WTC11 (cell line): ENCODE measurements around the gene KCNC4. TPM values are rescaled to one million over a fixed set of nuclear protein-coding genes. Genes with fewer than 3 reads are reported as not detected.

ENCODE experiments used
- ATAC-seq: fragments of 200-7000 bp; cut with Tn5 transposase; 2 replicates; pipeline ENCODE4 v1.10.0; 2021; ENCODE audit warnings: mild to moderate bottlenecking, moderate library complexity
- CTCF ChIA-PET: fragments of 300-600 bp; sonication (Branson Sonifier 250); formaldehyde crosslinking; loops from one replicate; lab custom pipeline; 2021; ENCODE audit warnings: antibody characterized with exemption; lab: Charles Lee
- POLR2A ChIA-PET: fragments of 350-600 bp; sonication (Branson Sonifier 250); formaldehyde crosslinking; loops from one replicate; lab custom pipeline; 2021; ENCODE audit warnings: antibody characterized with exemption; lab: Charles Lee
- DNase-seq: peaks from one replicate; pipeline ENCODE4 v3.0.0; 2021; ENCODE audit warnings: low spot score
- H3K27ac Mint-ChIP-seq: 2 replicates; pipeline ENCODE4 v1.8.0; 2021; ENCODE audit warnings: mixed read lengths
- H3K27me3 Mint-ChIP-seq: 2 replicates; pipeline ENCODE4 v1.8.0; 2021; ENCODE audit warnings: low read depth, mild to moderate bottlenecking, moderate library complexity, mixed read lengths
- H3K36me3 Mint-ChIP-seq: 2 replicates; pipeline ENCODE4 v1.8.0; 2021; ENCODE audit warnings: mixed read lengths
- H3K4me1 Mint-ChIP-seq: 2 replicates; pipeline ENCODE4 v1.8.0; 2022; ENCODE audit warnings: mixed read lengths
- H3K4me3 Mint-ChIP-seq: 2 replicates; pipeline ENCODE4 v1.8.0; 2021; ENCODE audit warnings: mild to moderate bottlenecking, moderate library complexity, mixed read lengths
- H3K9me3 Mint-ChIP-seq: 2 replicates; pipeline ENCODE4 v1.8.0; 2021; ENCODE audit warnings: mixed read lengths
- ELF4 ChIP-seq: sonication (generic); formaldehyde crosslinking; IDR thresholded peaks from 2 replicates; pipeline ENCODE4 v1.8.1; 2022; ENCODE audit warnings: low read depth, mild to moderate bottlenecking, moderate library complexity, missing genetic modification reagents
- ESRRA ChIP-seq: sonication (generic); formaldehyde crosslinking; IDR thresholded peaks from 2 replicates; pipeline ENCODE4 v1.8.1; 2022; ENCODE audit warnings: mild to moderate bottlenecking, missing genetic modification reagents, borderline replicate concordance
- MXD4 ChIP-seq: fragments of 250-450 bp; sonication (Bioruptor Pico); IDR thresholded peaks from 2 replicates; pipeline ENCODE4 v1.8.0; 2021; ENCODE audit warnings: mild to moderate bottlenecking, moderate library complexity, borderline replicate concordance
- MYBL2 ChIP-seq: sonication (generic); formaldehyde crosslinking; IDR thresholded peaks from 2 replicates; pipeline ENCODE4 v1.8.1; 2023; ENCODE audit warnings: mild to moderate bottlenecking, moderate library complexity, missing genetic modification reagents
- SMAD3 ChIP-seq: sonication (generic); formaldehyde crosslinking; IDR thresholded peaks from 2 replicates; pipeline ENCODE4 v1.8.0; 2022; ENCODE audit warnings: missing genetic modification reagents, mild to moderate bottlenecking, borderline replicate concordance
- SMAD4 ChIP-seq: sonication (generic); formaldehyde crosslinking; IDR thresholded peaks from 2 replicates; pipeline ENCODE4 v1.8.0; 2022; ENCODE audit warnings: mild to moderate bottlenecking, missing genetic modification reagents
- SP1 ChIP-seq: sonication (generic); formaldehyde crosslinking; conservative IDR thresholded peaks from 2 replicates; pipeline ENCODE4 v1.8.1; 2022; ENCODE audit warnings: missing genetic modification reagents
- TEAD4 ChIP-seq: sonication (generic); formaldehyde crosslinking; IDR thresholded peaks from 2 replicates; pipeline ENCODE4 v1.8.0; 2022; ENCODE audit warnings: mild to moderate bottlenecking, missing genetic modification reagents
- ZNF219 ChIP-seq: sonication (generic); formaldehyde crosslinking; IDR thresholded peaks from 2 replicates; pipeline ENCODE4 v1.8.0; 2023; ENCODE audit warnings: missing genetic modification reagents, mild to moderate bottlenecking, borderline replicate concordance
- ZNF263 ChIP-seq: sonication (generic); formaldehyde crosslinking; IDR thresholded peaks from 2 replicates; pipeline ENCODE4 v1.8.1; 2022; ENCODE audit warnings: low read depth, mild to moderate bottlenecking, moderate library complexity, missing genetic modification reagents
- ZNF416 ChIP-seq: fragments of 250-450 bp; sonication (Bioruptor Pico); IDR thresholded peaks from 2 replicates; pipeline ENCODE4 v1.9.0; 2021; ENCODE audit warnings: mild to moderate bottlenecking, inconsistent platforms
- total RNA-seq: library from RNA; stranded (reverse); gene quantifications from 3 replicates; pipeline ENCODE4 v1.2.3, GENCODE V29; 2021
- TF ChIP-seq, protein P1 (sequence below): sonication (generic); formaldehyde crosslinking; IDR thresholded peaks from 2 replicates; pipeline ENCODE4 v1.8.1; 2022; ENCODE audit warnings: missing genetic modification reagents, borderline replicate concordance
- TF ChIP-seq, protein P2 (sequence below): fragments of 250-450 bp; sonication (Bioruptor Pico); IDR thresholded peaks from 2 replicates; pipeline ENCODE4 v1.9.0; 2021; ENCODE audit warnings: mild to moderate bottlenecking
- TF ChIP-seq, protein P3 (sequence below): fragments of 250-450 bp; sonication (Bioruptor Pico); IDR thresholded peaks from 2 replicates; pipeline ENCODE4 v1.8.0; 2021; ENCODE audit warnings: mild to moderate bottlenecking
- TF ChIP-seq, protein P4 (sequence below): sonication (generic); formaldehyde crosslinking; IDR thresholded peaks from 2 replicates; pipeline ENCODE4 v1.8.0; 2022; ENCODE audit warnings: mild to moderate bottlenecking, missing genetic modification reagents
- TF ChIP-seq, protein P5 (sequence below): sonication (generic); formaldehyde crosslinking; IDR thresholded peaks from 2 replicates; pipeline ENCODE4 v1.8.1; 2022; ENCODE audit warnings: low read depth, mild to moderate bottlenecking, moderate library complexity, missing genetic modification reagents, borderline replicate concordance
- TF ChIP-seq, protein P6 (sequence below): sonication (generic); formaldehyde crosslinking; conservative IDR thresholded peaks from 2 replicates; pipeline ENCODE4 v1.8.1; 2022; ENCODE audit warnings: mild to moderate bottlenecking, missing genetic modification reagents
- TF ChIP-seq, protein P7 (sequence below): fragments of 250-450 bp; sonication (Bioruptor Pico); IDR thresholded peaks from 2 replicates; pipeline ENCODE4 v1.9.0; 2021; ENCODE audit warnings: moderate library complexity, mild to moderate bottlenecking, inconsistent platforms, borderline replicate concordance
- TF ChIP-seq, protein P8 (sequence below): sonication (generic); formaldehyde crosslinking; IDR thresholded peaks from 2 replicates; pipeline ENCODE4 v1.8.1; 2022; ENCODE audit warnings: low read depth, missing genetic modification reagents, borderline replicate concordance

KCNC4 gene
- total RNA-seq, 1 experiment from 2014 or later: 19.9 TPM

DNA sequence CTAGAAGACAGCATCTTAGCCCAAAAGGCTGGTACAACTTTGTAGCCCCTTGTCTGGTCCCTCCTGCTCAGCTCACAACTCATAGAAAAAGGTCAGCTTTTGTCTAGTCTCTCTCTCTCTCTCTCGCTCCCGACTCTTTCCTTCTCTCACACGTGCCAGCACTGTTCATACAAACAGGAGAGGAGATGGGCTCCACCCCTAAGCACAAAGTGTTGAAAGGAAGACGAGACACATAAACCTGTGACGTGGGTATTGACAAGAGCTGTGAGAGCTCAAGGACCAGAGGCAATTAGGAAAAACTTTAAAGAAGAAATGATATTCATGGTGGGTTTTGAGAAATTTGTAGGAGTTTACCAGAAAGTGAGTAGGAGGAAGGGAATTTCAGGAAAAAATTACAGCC, 23.6 kb upstream of the KCNC4 start (continued):
- TF ChIP-seq, protein P1, sequence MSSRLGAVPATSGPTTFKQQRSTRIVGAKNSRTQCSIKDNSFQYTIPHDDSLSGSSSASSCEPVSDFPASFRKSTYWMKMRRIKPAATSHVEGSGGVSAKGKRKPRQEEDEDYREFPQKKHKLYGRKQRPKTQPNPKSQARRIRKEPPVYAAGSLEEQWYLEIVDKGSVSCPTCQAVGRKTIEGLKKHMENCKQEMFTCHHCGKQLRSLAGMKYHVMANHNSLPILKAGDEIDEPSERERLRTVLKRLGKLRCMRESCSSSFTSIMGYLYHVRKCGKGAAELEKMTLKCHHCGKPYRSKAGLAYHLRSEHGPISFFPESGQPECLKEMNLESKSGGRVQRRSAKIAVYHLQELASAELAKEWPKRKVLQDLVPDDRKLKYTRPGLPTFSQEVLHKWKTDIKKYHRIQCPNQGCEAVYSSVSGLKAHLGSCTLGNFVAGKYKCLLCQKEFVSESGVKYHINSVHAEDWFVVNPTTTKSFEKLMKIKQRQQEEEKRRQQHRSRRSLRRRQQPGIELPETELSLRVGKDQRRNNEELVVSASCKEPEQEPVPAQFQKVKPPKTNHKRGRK (CRISPR knock-in tag): no peak
- no peak for TF ChIP-seq SMAD3

DNA sequence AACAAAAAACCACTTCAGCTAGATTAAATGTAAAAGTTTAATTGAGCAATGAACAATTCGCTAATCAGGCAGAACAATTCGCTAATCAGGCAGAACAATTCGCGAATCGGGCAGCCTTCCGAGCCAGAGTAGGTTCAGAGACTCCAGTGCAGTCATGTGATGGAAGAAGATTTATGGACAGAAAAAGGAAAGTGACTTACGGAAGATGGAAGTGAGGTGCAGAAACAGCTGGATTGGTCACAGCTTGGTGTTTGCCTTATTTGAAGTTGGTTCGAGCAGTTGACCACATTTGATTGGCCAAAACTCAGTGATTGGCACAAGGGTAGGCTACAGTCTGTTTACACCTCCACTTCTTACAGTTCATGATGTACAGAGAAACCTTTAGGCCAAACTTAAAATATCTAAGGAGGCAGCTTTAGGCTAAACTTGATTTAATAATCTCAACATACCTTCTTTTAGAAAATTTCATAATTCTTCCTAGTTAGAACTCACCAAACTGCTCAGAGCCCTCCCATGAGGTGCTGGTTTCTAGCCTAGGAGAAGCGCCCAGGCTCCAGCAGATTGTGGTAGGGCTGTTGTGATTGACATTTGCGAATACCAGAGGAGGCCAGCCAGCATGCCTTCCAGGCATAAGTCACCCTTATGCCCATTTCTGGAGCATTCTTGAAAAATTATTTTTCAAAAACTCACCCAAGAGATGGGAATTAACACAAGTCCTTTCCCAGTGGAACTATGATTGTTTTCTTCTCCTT, 22.8 kb upstream of the KCNC4 start:
- ChIA-PET CTCF (interaction anchor here (0.8 to 3.1 kb wide), 5 partner anchors 10 to 273 kb away, joined by 3 to 25 read pairs (median 7); partner anchors contain the start of gene RBM15), POLR2A (no interaction called here)
- ATAC-seq (no peak), DNase-seq (no peak)
- H3K4me1 Mint-ChIP-seq: peaks cover 17% of the 10 kb centered on the region
- H3K4me3 Mint-ChIP-seq: no peak overlapping the region
- no peak overlapping the region for H3K27ac Mint-ChIP-seq
- no peaks in the 10 kb centered on the region for H3K9me3 Mint-ChIP-seq
- H3K36me3 Mint-ChIP-seq: no peaks in the 10 kb centered on the region
- TF ChIP-seq, protein P2, sequence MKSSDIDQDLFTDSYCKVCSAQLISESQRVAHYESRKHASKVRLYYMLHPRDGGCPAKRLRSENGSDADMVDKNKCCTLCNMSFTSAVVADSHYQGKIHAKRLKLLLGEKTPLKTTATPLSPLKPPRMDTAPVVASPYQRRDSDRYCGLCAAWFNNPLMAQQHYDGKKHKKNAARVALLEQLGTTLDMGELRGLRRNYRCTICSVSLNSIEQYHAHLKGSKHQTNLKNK (CRISPR knock-in tag): no peak
- TF ChIP-seq, protein P1 (CRISPR knock-in tag): no peak
- no peaks in the 10 kb centered on the region for H3K27me3 Mint-ChIP-seq

DNA sequence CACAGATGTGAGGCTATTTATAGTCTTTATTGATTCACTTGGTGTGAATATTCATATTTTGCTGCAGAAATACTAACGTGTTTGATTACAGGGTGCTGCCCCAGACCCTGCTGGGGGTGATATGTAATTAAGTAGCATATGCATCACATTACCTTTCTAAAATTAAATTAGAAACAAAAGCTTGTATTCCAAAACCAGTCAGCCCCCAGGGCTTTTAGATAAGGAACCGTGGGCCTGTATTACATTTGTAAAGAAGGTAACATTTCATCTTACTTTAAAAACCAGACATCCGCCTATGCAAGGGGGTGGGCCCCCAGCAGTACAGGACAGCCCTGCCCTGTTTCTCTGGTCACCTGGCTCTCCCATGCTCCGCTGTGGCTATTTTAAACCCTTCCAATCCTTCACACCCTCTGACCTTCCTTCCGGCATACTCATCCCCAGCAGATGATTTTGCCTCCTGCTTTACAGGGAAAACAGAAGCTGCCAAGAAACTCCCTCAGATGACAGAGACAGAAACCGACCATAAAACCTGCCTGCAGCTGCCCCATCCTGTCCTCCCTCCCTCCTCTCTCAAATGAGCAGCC, 22.0 kb upstream of the KCNC4 start:
- ATAC-seq: no peak
- H3K9me3 Mint-ChIP-seq: no peaks in the 10 kb centered on the region
- no peaks in the 10 kb centered on the region for H3K36me3 Mint-ChIP-seq
- POLR2A ChIA-PET: no interaction called here
- H3K27me3 Mint-ChIP-seq: no peaks in the 10 kb centered on the region
- no peak overlapping the region for H3K4me3 Mint-ChIP-seq
- CTCF ChIA-PET: interaction anchor here (1.0 kb wide), 1 partner anchor 9 kb away, joined by 6 read pairs; no protein-coding TSS in a partner anchor
- H3K27ac Mint-ChIP-seq: no peak overlapping the region
- H3K4me1 Mint-ChIP-seq: peaks cover 17% of the 10 kb centered on the region
- DNase-seq: no peak
- no peak for TF ChIP-seq ZNF263 (CRISPR knock-in tag)
- no peak for TF ChIP-seq SP1 (CRISPR knock-in tag)
- TF ChIP-seq, protein P3, sequence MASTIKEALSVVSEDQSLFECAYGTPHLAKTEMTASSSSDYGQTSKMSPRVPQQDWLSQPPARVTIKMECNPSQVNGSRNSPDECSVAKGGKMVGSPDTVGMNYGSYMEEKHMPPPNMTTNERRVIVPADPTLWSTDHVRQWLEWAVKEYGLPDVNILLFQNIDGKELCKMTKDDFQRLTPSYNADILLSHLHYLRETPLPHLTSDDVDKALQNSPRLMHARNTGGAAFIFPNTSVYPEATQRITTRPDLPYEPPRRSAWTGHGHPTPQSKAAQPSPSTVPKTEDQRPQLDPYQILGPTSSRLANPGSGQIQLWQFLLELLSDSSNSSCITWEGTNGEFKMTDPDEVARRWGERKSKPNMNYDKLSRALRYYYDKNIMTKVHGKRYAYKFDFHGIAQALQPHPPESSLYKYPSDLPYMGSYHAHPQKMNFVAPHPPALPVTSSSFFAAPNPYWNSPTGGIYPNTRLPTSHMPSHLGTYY (CRISPR knock-in tag): no peak
- TF ChIP-seq, protein P4, sequence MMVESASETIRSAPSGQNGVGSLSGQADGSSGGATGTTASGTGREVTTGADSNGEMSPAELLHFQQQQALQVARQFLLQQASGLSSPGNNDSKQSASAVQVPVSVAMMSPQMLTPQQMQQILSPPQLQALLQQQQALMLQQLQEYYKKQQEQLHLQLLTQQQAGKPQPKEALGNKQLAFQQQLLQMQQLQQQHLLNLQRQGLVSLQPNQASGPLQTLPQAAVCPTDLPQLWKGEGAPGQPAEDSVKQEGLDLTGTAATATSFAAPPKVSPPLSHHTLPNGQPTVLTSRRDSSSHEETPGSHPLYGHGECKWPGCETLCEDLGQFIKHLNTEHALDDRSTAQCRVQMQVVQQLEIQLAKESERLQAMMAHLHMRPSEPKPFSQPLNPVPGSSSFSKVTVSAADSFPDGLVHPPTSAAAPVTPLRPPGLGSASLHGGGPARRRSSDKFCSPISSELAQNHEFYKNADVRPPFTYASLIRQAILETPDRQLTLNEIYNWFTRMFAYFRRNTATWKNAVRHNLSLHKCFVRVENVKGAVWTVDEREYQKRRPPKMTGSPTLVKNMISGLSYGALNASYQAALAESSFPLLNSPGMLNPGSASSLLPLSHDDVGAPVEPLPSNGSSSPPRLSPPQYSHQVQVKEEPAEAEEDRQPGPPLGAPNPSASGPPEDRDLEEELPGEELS (CRISPR knock-in tag): no peak
- TF ChIP-seq, protein P5, sequence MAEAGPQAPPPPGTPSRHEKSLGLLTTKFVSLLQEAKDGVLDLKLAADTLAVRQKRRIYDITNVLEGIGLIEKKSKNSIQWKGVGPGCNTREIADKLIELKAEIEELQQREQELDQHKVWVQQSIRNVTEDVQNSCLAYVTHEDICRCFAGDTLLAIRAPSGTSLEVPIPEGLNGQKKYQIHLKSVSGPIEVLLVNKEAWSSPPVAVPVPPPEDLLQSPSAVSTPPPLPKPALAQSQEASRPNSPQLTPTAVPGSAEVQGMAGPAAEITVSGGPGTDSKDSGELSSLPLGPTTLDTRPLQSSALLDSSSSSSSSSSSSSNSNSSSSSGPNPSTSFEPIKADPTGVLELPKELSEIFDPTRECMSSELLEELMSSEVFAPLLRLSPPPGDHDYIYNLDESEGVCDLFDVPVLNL (CRISPR knock-in tag): no peak
- TF ChIP-seq ESRRA (CRISPR knock-in tag): no peak
- TF ChIP-seq SMAD4 (CRISPR knock-in tag): no peak
- no peak for TF ChIP-seq TEAD4 (CRISPR knock-in tag)
- no peak for TF ChIP-seq MYBL2 (CRISPR knock-in tag)
- TF ChIP-seq ZNF219: no peak
- TF ChIP-seq ELF4: no peak
- TF ChIP-seq, protein P6, sequence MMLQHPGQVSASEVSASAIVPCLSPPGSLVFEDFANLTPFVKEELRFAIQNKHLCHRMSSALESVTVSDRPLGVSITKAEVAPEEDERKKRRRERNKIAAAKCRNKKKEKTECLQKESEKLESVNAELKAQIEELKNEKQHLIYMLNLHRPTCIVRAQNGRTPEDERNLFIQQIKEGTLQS: no peak
- TF ChIP-seq, protein P7, sequence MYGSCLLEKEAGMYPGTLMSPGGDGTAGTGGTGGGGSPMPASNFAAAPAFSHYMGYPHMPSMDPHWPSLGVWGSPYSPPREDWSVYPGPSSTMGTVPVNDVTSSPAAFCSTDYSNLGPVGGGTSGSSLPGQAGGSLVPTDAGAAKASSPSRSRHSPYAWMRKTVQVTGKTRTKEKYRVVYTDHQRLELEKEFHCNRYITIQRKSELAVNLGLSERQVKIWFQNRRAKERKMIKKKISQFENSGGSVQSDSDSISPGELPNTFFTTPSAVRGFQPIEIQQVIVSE: no peak
- no peak for TF ChIP-seq ZNF416 (CRISPR knock-in tag)
- TF ChIP-seq, protein P8, sequence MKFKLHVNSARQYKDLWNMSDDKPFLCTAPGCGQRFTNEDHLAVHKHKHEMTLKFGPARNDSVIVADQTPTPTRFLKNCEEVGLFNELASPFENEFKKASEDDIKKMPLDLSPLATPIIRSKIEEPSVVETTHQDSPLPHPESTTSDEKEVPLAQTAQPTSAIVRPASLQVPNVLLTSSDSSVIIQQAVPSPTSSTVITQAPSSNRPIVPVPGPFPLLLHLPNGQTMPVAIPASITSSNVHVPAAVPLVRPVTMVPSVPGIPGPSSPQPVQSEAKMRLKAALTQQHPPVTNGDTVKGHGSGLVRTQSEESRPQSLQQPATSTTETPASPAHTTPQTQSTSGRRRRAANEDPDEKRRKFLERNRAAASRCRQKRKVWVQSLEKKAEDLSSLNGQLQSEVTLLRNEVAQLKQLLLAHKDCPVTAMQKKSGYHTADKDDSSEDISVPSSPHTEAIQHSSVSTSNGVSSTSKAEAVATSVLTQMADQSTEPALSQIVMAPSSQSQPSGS (CRISPR knock-in tag): no peak
- TF ChIP-seq MXD4 (CRISPR knock-in tag): no peak
